Omental fat pad (tissue), 4 donors: ENCODE measurements around the gene SLC25A47. TPM values are rescaled to one million over a fixed set of nuclear protein-coding genes. Genes with fewer than 3 reads are reported as not detected.

ENCODE experiments used
- ATAC-seq: fragments of 150-250 bp; one replicate; pipeline ENCODE4 v1.9.1; 2016; ENCODE audit warnings: mild to moderate bottlenecking, moderate library complexity; ENCODE audit not compliant: low FRiP score
- DNase-seq: peaks from one replicate; pipeline ENCODE4 v3.0.0-alpha.2; 2019; ENCODE audit warnings: low spot score
- total RNA-seq, 4 donors: library from RNA; depleted of rRNA; stranded (reverse); fragments of >200 nt; gene quantifications; one replicate each; pipeline ENCODE4 v1.1.0, GENCODE V29; 2016
- TF ChIP-seq, protein P1 (sequence below), 3 donors: fragments of 450-650 bp; IDR thresholded peaks; one replicate each; pipeline ENCODE4 v1.5.1; 2016 to 2017; ENCODE audit warnings: antibody characterized with exemption in 3 of 3, mild to moderate bottlenecking in 3 of 3, moderate library complexity in 2 of 3

Gene SLC25A47
- total RNA-seq, 4 donors from 2014 or later = 0.37 TPM; not detected in 3

DNA sequence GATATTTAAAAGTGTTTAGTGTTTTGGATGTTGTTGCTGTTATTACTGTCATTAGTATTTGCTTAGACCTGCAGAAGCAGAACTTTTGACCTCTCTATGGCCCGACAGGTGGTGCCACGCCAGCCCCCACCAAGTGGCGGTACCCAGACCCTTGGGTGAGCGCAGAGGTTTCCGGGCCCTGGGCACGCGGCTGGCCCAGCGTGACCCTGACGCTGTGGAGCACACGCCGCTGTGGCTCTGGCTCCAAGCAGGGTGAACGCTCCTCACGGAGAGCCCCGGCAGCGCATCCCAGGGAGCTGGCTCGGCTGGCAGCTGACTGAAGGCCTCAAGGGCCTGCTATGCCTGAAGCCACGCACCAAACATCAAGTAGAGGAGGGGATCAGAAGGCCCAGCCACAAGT, 22.6 kb downstream of the SLC25A47 start:
- DNase-seq (no peak), ATAC-seq (no peak)
- TF ChIP-seq, protein P1, sequence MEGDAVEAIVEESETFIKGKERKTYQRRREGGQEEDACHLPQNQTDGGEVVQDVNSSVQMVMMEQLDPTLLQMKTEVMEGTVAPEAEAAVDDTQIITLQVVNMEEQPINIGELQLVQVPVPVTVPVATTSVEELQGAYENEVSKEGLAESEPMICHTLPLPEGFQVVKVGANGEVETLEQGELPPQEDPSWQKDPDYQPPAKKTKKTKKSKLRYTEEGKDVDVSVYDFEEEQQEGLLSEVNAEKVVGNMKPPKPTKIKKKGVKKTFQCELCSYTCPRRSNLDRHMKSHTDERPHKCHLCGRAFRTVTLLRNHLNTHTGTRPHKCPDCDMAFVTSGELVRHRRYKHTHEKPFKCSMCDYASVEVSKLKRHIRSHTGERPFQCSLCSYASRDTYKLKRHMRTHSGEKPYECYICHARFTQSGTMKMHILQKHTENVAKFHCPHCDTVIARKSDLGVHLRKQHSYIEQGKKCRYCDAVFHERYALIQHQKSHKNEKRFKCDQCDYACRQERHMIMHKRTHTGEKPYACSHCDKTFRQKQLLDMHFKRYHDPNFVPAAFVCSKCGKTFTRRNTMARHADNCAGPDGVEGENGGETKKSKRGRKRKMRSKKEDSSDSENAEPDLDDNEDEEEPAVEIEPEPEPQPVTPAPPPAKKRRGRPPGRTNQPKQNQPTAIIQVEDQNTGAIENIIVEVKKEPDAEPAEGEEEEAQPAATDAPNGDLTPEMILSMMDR (IDR thresholded peaks at IDR 0.05) = no peak

DNA sequence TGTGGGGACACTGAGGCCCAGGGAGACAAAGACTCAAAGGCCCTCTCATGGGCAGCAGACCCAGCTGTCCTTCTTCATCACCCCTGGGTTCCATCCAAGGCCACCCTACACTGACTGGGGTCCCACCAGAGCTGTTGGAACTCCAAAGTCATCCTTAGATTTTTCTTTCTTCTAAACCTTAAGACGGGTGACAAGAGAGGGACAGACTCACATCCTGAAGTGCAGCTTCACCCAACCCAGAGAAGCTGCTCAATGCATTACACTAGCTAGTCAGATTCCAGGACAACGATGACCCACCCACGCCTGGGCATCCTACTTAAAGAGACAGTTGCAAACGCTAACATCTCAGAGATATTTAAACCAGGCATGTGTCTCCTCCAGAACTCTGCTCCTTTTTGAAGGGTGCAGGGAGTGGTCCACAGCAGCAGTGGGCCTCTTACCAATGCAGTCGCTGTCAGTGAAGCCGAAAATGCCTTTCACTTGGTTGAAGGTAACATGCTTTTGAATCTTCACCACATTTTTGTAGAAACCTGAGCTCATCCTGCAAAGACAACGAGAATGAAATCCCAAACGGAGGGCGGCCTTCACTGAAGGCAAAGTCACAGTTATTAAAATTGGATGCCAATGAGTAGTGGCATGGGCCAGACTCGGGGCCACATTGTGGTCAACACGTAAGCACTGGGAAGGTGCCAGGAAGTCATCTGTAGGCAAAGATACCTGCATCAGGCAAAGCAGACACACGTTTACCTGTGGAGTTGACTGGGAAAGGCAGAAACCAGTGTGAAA, 23.4 kb downstream of the SLC25A47 start:
- no peak for DNase-seq
- TF ChIP-seq, protein P1 (IDR thresholded peaks at IDR 0.05) = no peak

DNA sequence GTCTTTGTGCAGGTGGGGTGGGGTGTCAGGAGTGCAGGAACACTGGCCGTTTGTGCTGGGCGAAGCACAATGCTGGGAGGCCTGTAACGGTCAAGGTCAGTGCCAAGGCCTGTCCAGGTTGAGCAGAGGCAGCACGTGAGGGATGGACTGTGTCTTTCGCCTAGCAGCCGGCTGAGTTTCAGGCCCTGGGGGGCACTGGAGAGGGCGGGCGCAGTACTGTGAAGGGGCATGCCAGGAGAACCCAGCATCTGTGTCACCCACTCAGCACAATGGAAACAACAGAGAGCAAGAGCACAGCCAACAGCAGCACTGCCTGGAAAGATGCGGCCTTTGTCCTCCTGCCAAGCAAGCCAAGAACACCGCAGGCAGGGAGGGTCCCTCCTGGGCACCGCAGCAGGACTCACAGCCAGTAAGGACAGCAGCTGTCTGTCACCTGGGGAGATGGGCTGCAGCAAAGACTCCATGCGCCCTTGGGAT, 25.2 kb downstream of the SLC25A47 start:
- TF ChIP-seq, protein P1 (IDR thresholded peaks at IDR 0.05) = no peak
- DNase-seq = no peak

More for the DNA sequence above, 23.4 kb downstream of the SLC25A47 start:
- no peak for ATAC-seq

DNA sequence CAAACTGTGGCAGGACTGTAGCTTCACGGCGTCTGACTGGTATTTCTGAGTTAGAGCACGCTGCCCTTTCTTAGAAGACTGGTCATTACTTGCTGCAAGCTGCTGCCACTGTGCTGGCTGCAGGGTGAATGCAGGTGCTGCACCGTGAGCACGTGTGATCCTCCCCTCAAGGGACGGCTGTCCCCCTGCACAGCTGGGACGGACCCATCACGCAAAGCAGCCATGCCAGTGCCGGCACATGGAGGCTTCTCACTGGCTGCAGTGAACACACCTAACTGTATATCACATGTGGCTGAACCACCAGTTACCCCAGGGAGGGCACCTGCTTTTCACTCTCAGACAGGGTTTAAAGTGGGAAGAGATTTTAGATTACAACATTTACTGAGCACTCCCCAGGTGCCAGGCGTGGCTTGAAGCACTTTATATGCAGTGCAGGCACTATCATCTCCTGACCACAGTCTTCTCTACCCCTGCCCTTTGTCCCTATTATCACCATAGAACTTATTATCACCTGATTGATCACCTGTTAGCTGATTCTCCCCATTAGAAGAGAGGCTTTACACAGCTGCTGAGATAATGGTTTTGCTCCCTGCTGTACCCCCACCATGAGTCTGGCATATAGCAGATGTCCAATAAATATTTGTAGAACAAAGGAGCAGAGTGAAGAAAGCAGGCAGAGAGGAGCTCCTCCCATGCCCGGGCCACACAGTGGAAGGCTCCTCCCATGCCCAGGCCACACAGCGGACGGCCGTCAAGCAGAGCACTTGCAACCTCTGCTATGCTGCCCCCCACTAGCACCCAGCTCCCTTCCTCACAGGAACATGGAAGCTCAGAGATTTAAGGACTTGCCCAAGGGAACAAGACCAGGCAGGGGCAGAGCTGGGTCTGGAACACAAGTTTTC, 25.9 kb downstream of the SLC25A47 start:
- ATAC-seq (no peak), DNase-seq (no peak)
- TF ChIP-seq, protein P1 (IDR thresholded peaks at IDR 0.05) = no peak

More for the DNA sequence above, 25.2 kb downstream of the SLC25A47 start:
- ATAC-seq = no peak

DNA sequence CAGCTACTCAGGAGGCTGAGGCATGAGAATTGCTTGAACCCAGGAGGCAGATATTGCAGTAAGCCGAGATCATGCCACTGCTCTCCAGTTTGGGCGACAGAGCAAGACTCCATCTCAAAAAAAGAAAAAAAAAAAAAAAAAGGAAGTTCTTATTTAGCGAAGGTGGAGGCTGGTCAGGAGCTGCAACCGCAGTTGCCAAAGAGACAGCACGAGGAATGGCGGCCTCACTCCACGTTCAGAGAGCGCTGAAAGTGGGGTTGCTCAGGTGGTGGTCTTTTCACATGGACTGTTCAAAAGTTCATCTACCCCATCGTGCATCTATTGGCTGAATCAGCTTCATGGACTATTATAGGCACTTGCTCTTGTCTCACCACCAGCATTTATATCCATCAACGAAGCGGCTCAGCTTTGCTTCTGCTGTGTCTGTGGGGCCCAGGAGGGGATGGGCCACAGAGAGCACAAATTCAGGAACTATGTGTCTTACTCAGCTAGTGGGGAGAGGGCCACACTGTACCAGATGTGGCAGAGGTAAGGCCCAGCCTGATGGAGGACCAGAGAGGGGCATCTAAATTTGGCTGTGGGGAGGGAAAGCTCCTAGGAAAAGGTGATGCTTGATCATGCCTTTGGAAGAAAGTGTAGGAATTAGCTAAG, 27.3 kb downstream of the SLC25A47 start:
- TF ChIP-seq, protein P1 (IDR thresholded peaks at IDR 0.05) = no peak
- DNase-seq (no peak), ATAC-seq (no peak)

DNA sequence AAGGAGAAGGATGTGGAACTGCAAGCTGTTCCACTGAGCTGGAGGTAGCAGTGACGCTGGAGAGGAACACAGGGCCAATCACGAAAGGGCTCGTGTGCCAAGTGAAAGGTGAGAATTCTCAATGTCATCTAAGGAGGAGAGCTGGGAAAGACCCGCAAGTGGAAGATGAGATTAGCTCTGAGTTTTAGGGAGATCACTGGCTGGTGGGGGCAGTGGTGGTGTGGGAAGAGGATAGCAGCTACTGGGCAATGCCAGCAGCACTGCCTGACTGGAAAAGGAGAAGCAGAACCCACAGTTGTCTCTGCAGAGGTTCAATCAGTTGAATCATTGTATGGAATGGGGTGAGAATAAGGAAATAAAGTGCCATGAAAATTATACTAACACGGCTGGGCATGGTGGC, 27.8 kb downstream of the SLC25A47 start:
- ATAC-seq (no peak), DNase-seq (no peak)
- TF ChIP-seq, protein P1 (IDR thresholded peaks at IDR 0.05) = no peak
